D341Med (cell line): Measurements from ENCODE around the gene TMEM213.
"Not testable (repeated sequence)": the region's sequence is repeated elsewhere in the genome, so short reads cannot be mapped to it uniquely, and the experiment has no call there.

Source experiments
- DNase-seq: peaks from one replicate; pipeline ENCODE4 v3.0.0; 2012; ENCODE audit warnings: low spot score

The TMEM213 gene

GRCh38 chr7:138797046-138797445, 748 bp upstream of the TMEM213 start:
- DNase-seq, result not testable (repeated sequence)

DNA sequence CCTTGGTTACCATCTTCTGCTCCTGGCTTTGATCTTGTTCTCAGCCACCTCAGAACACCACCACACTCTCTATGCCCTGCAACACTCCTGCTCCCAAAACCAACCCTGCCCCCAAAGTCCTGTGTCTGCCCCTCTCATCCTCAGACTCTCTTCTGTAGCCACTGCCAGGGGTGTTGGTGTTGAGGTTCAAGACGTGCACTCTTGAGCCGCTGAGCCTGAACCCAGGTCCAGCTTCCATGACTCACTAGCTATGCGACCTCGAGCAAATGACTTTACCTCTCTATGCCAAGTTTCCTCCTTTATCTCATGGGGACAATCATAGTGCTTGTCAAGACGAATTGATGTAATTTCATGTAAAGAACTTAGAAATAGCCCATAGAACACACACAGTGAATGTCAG, 1.0 kb downstream of the TMEM213 start:
- DNase-seq, result no peak

DNA sequence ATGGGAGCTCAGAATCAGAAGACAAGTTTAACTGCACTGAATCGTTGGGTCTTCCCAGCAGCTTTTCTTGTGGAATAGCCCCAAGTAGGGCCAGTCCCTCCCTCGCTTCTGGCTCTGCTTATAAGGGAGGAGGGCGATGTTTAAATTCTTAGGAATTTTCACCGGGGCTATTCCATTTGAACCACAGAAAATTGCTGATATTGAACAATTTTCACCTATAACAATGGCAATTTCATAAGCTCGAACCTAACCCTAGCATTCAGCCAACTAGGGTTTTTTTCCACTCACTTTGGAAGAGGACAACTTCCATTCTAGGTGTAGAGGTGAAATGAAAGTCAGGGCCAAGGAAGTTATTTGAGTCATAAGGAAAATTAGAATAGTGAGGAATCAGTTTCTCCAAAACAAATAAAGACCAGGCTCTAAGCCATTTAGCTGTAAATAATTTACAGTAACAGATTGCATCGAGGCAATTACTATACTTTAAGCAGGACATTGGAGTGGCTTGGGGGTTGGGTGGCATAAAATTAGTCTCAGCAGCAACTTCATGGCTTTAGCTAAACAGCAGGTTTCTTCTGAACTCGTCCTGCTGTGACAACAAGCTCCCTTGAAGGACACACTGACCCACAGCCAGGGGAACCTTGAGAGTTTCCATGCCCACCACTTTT, 1.7 kb downstream of the TMEM213 start:
- no peak for DNase-seq

GRCh38 chr7:138801256-138801655, 3.5 kb downstream of the TMEM213 start:
- no peak for DNase-seq

GRCh38 chr7:138802706-138803105, 4.9 kb downstream of the TMEM213 start:
- DNase-seq, result no peak

DNA sequence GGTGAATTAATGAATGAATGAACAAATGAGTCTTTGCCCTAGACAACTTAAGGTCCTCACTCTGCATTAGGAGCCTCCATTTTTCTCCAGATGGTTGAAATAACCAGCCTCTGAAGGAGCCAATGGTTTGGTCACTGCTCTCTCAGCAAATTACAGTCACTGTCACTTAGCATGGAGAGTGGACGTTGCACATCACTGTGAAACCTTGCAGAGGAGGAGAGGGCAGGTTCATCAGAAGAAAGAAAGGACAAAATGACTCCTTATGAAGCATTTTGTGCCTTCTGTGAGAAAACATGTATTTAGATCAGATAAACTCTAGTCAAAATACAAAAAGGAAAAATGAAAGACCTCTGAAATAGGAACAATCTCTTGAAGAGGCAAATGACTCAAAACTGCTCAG, 6.8 kb downstream of the TMEM213 start:
- no peak for DNase-seq

GRCh38 chr7:138809346-138809745, 11.6 kb downstream of the TMEM213 start:
- no peak for DNase-seq

DNA sequence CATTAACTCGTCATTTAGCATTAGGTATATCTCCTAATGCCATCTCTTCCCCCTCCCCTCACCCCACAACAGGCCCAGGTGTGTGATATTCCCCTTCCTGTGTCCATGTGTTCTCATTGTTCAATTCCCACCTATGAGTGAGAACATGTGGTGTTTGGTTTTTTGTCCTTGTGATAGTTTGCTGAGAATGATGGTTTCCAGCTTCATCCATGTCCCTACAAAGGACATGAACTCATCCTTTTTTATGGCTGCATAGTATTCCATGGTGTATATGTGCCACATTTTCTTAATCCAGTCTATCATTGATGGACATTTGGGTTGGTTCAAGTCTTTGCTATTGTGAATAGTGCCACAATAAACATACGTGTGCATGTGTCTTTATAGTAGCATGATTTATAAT, 13.5 kb downstream of the TMEM213 start:
- not testable (repeated sequence) for DNase-seq

GRCh38 chr7:138813945-138814344, 16.2 kb downstream of the TMEM213 start:
- DNase-seq, result no peak

DNA sequence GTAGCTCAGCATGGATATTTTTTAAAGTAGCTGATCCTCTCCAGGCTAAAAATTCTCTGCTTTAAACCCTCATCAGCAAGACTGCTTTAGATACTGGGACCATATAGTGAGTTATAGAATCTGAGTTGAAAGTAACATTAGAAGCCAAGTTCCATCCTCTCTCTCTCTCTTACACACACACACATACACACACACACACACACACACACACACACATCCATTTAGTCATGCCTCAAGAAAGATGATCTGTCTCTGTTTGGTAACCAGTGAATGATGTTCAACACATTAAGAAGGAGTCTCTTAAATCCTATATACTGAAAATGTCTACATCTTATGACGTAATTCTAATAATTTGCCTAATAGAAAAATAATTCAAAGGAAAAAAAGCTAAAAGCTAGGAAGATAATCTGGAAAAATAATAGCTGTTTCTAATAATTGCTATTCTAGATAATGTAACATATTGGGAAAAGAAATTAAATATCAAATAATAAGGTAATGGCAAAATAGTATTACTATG, 17.1 kb downstream of the TMEM213 start:
- DNase-seq, result no peak

DNA sequence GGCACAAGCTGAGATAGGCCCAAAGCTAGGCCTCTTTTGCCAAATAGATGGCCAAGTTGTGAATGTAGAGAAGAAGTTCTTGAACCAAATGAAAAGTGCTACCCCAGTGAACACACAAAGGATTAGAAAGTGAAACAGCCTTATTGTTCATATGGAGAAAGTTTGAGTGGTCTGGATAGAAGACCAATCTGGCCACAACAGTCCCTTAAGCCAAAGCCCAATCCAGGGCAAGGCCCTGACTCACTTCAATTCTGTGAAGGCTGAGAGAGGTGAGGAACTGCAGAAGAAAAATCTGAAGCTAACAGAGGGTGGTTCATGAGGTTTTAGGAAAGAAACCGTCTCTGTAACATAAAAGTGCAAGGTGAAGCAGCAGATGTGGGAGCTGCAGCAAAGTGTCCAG, 18.9 kb downstream of the TMEM213 start:
- no peak for DNase-seq

- DNase-seq, result no peak
Observed at GRCh38 chr7:138819625-138820024, 21.8 kb downstream of the TMEM213 start.

DNA sequence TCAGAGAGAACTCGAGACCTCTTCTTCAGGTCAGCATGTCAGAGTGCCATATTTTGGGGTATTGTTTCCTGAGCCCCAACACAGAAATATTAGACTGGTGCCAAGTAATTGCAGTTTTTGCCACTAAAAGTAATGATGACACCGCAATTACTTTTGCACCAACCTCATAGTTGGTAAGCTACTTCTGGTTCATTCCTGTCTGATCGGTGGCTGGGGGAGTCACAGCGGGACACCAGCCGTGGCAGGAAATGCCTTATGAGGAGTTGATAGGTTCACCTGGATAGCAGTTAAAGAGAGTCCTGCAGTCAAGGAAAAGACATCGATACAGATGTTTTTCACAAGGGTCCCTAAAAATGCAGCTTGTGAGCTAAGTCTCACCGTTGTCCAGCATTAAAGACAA, 24.1 kb downstream of the TMEM213 start:
- DNase-seq, result no peak

DNA sequence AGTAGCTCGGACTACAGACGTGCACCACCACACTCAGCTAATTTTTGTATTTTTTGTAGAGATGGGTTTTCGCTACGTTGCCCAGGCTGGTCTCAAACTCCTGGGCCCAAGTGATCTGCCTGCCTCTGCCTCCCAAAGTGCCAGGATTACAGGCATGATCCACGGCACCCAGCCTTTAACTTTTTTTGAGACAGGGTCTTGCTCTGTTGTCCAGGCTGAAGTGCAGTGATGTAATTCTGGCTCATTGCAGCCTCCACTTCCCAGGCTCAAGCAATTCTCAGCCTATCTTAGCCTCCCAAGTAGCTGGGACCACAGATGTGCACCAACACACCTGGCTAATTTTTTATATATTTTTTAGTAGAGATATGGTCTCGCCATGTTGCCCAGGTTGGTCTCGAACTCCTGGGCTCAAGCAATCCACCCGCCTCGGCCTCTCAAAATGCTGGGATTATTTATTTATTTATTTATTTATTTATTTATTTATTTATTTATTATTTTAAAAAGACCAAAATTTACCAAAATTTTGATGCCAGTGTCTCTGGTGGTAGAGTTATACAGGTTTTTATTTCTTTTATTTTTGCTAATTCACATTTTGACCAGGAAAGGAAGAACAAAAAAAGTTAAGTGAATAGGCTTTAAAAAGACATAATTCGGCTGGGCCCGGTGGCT, 25.2 kb downstream of the TMEM213 start:
- DNase-seq, result no peak

DNA sequence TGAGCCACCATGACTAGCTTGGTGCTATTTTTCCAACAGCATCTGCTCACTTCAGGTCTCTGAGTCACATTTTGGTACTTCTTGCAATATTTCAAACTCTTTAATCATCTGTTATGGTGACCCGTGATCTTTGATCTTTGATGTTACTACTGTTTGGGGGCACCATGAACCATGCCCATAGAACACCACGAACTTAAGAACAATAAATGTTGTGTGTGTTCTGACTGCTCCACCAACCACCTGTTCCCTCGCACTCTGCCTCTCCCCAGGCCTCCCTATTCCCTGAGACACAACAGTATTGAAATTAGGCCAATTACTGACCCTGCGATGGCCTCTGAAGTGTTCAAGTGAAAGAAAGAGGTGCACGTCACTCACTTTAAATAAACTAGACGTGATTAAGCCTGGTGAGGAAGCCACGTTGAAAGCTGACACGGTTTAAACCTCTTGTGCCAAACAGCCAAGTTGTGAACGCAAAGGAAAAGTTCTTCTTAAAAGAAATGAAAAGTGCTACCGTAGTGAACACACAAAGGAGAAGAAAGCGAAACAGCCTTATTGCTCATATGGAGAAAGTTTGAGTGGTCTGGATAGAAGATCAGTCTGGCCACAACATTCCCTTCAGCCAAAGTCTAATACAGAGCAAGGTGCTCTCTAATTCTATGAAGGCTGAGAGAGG, 27.4 kb downstream of the TMEM213 start:
- DNase-seq, result no peak

DNA sequence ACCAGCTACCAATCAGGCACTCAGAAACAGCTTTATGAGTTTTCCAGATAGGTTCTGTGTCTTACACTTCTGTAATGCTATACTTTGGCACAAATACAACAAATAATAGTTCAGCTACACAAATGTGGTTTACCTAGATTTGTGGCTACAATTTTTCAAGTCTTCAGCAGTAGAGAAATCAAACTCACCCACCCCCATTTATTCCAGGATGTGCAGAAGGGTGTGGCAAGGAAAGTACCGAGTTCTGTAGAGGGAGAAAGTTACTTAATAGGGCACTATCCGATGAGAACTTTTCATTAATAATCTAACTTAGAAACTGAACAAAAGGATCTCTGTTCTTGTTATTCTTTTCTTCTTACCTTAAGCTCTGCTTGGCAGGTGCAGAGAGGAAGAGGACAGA, 30.5 kb downstream of the TMEM213 start:
- no peak for DNase-seq

GRCh38 chr7:138829335-138829734, 31.5 kb downstream of the TMEM213 start:
- no peak for DNase-seq

DNA sequence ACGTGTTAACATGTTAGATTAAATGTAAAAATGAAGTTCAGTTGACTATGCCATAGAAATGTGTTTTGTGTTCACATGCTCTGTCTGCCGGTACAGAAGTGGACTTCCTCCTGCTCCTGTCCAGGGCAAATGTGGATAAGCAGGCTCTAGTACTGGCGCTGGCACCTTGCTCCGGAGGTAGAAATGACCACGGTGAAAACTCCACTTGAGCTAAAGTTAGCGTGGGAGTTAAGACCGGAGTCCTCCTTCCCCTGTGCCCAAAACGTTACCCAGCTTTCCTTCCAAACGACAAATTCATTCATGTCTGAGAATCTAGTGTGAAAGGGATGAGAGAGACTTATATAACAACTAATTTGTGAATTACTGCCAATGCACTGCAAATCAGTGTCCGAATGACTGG, 35.2 kb downstream of the TMEM213 start:
- DNase-seq, result no peak

GRCh38 chr7:138833596-138833995, 35.8 kb downstream of the TMEM213 start:
- no peak for DNase-seq

- DNase-seq, result no peak
Observed at GRCh38 chr7:138834583-138834982, 36.8 kb downstream of the TMEM213 start.

DNA sequence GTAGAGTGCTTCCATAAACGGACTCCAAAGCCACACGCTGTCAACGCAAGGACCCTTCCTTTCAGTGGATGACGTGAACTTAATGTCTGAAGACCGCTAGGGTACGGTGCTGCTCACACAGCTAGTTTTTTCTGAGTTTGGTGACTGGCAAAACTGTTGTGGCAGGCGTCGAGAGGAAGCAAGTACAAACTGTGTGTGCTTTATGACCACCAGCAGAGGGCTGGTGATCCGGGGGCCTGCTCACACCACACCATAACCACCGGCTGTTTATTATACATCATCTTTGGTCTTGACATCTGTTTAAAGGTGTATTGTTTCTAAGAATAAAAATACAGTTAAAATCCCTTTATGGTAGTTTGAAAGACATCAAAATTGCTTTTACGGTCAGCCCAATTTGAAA, 37.3 kb downstream of the TMEM213 start:
- DNase-seq, result no peak

DNA sequence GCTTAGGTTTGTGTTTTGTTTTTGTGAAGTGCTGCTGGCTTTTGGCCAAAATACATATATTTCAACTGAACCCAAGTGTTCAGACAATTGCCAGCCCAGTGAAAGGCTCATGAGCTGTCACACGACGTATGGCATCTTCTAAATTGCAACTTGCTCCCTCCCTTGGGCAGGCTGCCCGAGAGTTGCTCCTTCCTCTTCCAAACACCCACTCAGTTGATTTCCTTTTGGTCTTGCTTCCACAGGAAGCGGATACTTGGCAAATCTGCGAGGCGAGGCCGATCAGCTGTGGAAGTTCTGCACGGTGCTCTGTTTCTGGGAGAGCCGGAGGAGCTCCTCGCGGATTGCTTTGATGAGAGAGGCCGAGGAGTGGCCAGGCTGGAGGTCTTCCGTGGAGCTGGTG, 39.8 kb downstream of the TMEM213 start:
- no peak for DNase-seq

DNA sequence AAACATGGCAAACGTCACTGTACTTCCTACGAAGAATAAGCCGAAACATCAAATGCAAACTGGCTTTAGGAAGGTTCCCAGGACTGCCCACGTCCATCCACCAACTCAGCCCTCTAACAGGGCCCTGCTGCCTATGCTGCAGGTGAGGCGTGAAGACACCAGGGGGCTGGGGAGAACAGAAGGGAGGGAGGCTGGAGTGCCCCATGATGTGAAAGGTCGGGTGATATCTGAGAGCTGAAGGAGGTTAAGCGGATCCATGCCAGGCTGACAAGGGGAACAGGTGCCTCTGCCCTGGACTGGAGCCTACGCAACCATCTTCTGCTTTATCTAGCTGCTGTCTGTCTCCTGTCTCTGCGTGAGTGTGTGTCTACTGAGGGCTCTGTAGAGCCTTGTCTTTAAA, 40.4 kb downstream of the TMEM213 start:
- no peak for DNase-seq
